Adipose tissue (tissue), 3 donors: ENCODE measurements around the gene IDH3B. TPM values are rescaled to one million over a fixed set of nuclear protein-coding genes. Genes with fewer than 3 reads are reported as not detected.

Experiments used
- H3K27ac ChIP-seq: one replicate; pipeline ENCODE4 v1.5.1; 2013; ENCODE audit warnings: low read depth, low read length
- WGBS, 3 donors: extraction: QIAGEN DNeasy Blood & Tissue Kit; methylation state at CpG; one replicate each; pipeline ENCODE4 v1.1.7; 2013; 5-methylcytosine and 5-hydroxymethylcytosine counted together
- polyA plus RNA-seq, 3 donors: library from polyadenylated mRNA; stranded (reverse); fragments of 200-250 nt; gene quantifications; one replicate each; pipeline ENCODE4 v1.2.3, GENCODE V29; 2013
- donor health status: healthy with polysubstance abuse.
- donor health status: Bipolar disorder and iron deficiency.
- donor health status: healthy.

Gene IDH3B
- polyA plus RNA-seq, 3 donors: 59.1 to 116 (median 72.9) TPM

GRCh38 chr20:2637246-2637645, 26.8 kb downstream of the IDH3B start:
- H3K27ac ChIP-seq: no peak overlapping the region
- WGBS, 3 donors: 80 to 82% (median 80%) methylated on average over 6 of the region's 6 CpGs

- no peak overlapping the region for H3K27ac ChIP-seq
- 4 to 16% (median 8%) methylated on average over 1 of the region's 1 CpG for WGBS, 3 donors
Measured at GRCh38 chr20:2633381-2633780, 30.6 kb downstream of the IDH3B start.

- 16 to 34% (median 26%) methylated on average over 1 of the region's 1 CpG for WGBS, 3 donors
- H3K27ac ChIP-seq: no peak overlapping the region
Measured at GRCh38 chr20:2631228-2631627, 32.8 kb downstream of the IDH3B start.

- WGBS, 3 donors: 56 to 82% (median 61%) methylated on average over 9 of the region's 9 CpGs
- H3K27ac ChIP-seq: no peak overlapping the region
Measured at GRCh38 chr20:2626853-2627541, 37.0 kb downstream of the IDH3B start.

- WGBS, 3 donors: 55 to 65% (median 60%) methylated on average over 2 of the region's 2 CpGs
- no peak overlapping the region for H3K27ac ChIP-seq
Measured at GRCh38 chr20:2625062-2625461, 39.0 kb downstream of the IDH3B start.

- H3K27ac ChIP-seq: no peak overlapping the region
- WGBS, 3 donors: 52 to 59% (median 57%) methylated on average over 4 of the region's 4 CpGs
Measured at GRCh38 chr20:2624190-2624589, 39.8 kb downstream of the IDH3B start.

- no peak overlapping the region for H3K27ac ChIP-seq
- WGBS, 3 donors: 88 to 90% (median 89%) methylated on average over 3 of the region's 3 CpGs
Measured at GRCh38 chr20:2619961-2620595, 43.9 kb downstream of the IDH3B start.

GRCh38 chr20:2619337-2619736, 44.7 kb downstream of the IDH3B start:
- no peak overlapping the region for H3K27ac ChIP-seq
- WGBS, 3 donors: 60 to 69% (median 68%) methylated on average over 2 of the region's 2 CpGs

- WGBS, 3 donors: 71 to 81% (median 80%) methylated on average over 6 of the region's 6 CpGs
- no peak overlapping the region for H3K27ac ChIP-seq
Measured at GRCh38 chr20:2618815-2619214, 45.2 kb downstream of the IDH3B start.

- H3K27ac ChIP-seq: no peak overlapping the region
- 82 to 91% (median 83%) methylated on average over 16 of the region's 16 CpGs for WGBS, 3 donors
Measured at GRCh38 chr20:2617099-2617714, 46.8 kb downstream of the IDH3B start.

- H3K27ac ChIP-seq: no peak overlapping the region
- 71 to 75% (median 74%) methylated on average over 9 of the region's 9 CpGs for WGBS, 3 donors
Measured at GRCh38 chr20:2616634-2617033, 47.4 kb downstream of the IDH3B start.

- 82 to 93% (median 84%) methylated on average over 3 of the region's 3 CpGs for WGBS, 3 donors
- H3K27ac ChIP-seq: no peak overlapping the region
Measured at GRCh38 chr20:2612073-2612472, 51.9 kb downstream of the IDH3B start.

GRCh38 chr20:2610941-2611720, 52.9 kb downstream of the IDH3B start:
- no peak overlapping the region for H3K27ac ChIP-seq
- whole genome bisulfite sequencing, 3 donors: 55 to 72% (median 71%) methylated on average over 6 of the region's 6 CpGs

- 79 to 90% (median 80%) methylated on average over 6 of the region's 6 CpGs for WGBS, 3 donors
- no peak overlapping the region for H3K27ac ChIP-seq
Measured at GRCh38 chr20:2610326-2610725, 53.7 kb downstream of the IDH3B start.

Other genes starting within 250 kb of the IDH3B start
- 100 to 1,000 TPM in 2 of 3 donors, 10 to 100 TPM in 1; 63.3 to 216 (median 151) TPM for gene SNRPB, start 193.4 kb downstream of the IDH3B start, polyA plus RNA-seq
- gene ZNF343, start 155.3 kb downstream of the IDH3B start, polyA plus RNA-seq: 1 to 10 TPM; 3.7 to 6.8 (median 3.8) TPM
- under 1 TPM; 0.06 to 0.46 (median 0.45) TPM for gene TMC2, start 127.6 kb downstream of the IDH3B start, polyA plus RNA-seq
- 100 to 1,000 TPM in 2 of 3 donors, 10 to 100 TPM in 1; 70.0 to 161 (median 105) TPM for gene NOP56, start 11.6 kb downstream of the IDH3B start, polyA plus RNA-seq
- gene EBF4, start 28.6 kb upstream of the IDH3B start, polyA plus RNA-seq: 1 to 10 TPM; 4.3 to 7.0 (median 4.7) TPM
- 10 to 100 TPM in 2 of 3 donors, 1 to 10 TPM in 1; 3.6 to 56.0 (median 38.5) TPM for gene CPXM1, start 136.4 kb upstream of the IDH3B start, polyA plus RNA-seq
- gene C20orf141, start 150.8 kb upstream of the IDH3B start, polyA plus RNA-seq: 1 to 10 TPM in 2 of 3 donors, not detected in 1; 1.4 to 2.0 TPM
- gene TMEM239, start 152.1 kb upstream of the IDH3B start, polyA plus RNA-seq: not detected
- gene PCED1A, start 176.4 kb upstream of the IDH3B start, polyA plus RNA-seq: 10 to 100 TPM; 21.1 to 40.4 (median 36.3) TPM
- gene VPS16, start 176.5 kb upstream of the IDH3B start, polyA plus RNA-seq: 10 to 100 TPM; 25.1 to 34.2 (median 29.8) TPM
- 10 to 100 TPM; 15.7 to 31.1 (median 30.8) TPM for gene PTPRA, start 209.3 kb upstream of the IDH3B start, polyA plus RNA-seq